Activated CD4-positive, alpha-beta T cell treated with anti-CD3 and anti-CD28 coated beads, Interleukin-2, amount 50 U/mL, for 48 hours (primary cell): ENCODE measurements around the gene DNAH14.
"Not testable (repeated sequence)": the region's sequence is repeated elsewhere in the genome, so short reads cannot be mapped to it uniquely, and the experiment has no call there.

Experiments used
- DNase-seq, 2 experiments: peaks; one replicate each; pipeline ENCODE4 v3.0.0-alpha.2; 2020

The DNAH14 gene

DNA sequence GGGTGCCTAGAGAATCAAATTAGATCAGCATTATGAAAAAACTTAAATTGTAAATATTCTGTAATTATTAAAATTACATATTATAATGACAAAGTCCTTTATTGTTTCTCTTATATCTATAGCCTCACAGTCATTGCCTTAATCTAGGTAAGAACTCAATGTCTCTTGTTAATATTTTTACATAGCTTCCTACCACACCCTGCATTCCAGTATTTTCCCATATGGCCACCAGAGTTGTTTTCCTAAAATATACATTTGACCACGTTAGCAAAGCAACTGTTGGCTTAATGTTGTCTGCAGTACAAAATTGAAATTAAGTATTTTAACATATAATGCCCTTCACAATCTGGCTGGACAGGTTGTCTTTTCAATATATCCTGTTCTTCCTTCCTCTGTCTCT, 230.3 kb downstream of the DNAH14 start:
- DNase-seq = no peak

DNA sequence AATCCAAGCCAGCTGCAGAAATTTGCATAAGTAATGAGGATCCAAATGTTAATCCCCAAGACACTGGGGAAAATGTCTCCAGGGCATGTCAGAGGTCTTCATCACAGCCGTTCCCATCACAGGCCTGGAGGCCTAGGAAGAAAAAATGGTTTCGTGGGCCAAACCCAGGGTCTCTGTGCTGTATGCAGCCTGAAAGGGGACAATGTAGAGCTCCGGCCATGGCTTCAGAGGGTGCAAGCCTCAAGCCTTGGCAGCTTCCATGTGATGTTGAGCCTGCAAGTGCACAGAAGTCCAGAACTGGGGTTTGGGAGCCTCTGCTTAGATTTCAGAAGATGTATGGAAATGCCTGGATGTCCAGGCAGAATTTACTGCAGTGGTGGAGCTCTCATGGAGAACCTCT, 247.9 kb downstream of the DNAH14 start:
- not testable (repeated sequence) for DNase-seq

DNA sequence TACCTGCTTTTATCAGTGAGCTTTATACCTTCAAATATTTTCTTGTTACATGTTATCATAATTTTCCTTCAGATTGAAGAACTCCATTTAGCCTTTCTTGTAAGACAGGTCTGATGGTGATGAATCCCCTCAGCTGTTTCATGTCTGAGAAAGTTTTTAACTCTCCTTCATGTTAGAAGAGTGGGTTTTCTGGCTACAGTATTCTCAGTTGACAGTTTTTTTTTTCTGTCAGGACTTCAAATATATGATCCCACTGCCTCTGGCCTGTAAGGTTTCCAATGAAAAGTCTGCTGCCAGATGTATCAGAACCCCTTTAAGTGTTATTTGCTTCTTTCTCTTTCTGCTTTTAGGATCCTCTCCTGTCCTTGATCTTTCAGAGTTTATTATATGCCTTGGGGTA, 250.2 kb downstream of the DNAH14 start:
- no peak for DNase-seq

DNA sequence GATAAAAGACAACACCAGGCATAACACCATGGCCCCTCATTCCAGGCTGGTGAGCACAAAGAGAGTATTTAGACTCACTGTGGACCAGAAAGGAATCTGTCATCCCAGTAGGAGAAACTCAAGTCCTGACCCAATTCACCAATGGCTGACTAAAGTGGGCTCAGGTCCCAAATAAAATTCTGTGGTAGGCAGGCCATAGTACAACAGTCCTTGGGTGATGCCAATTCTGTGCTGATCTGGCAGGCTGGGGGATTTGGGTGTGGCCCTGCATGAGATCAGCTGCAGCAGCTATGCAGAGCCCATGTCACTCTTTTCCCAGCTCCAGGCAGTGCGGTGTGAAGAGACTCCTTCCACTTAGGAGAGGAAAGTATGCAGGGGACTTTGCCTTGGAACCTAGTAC, 253.2 kb downstream of the DNAH14 start:
- DNase-seq = no peak

DNA sequence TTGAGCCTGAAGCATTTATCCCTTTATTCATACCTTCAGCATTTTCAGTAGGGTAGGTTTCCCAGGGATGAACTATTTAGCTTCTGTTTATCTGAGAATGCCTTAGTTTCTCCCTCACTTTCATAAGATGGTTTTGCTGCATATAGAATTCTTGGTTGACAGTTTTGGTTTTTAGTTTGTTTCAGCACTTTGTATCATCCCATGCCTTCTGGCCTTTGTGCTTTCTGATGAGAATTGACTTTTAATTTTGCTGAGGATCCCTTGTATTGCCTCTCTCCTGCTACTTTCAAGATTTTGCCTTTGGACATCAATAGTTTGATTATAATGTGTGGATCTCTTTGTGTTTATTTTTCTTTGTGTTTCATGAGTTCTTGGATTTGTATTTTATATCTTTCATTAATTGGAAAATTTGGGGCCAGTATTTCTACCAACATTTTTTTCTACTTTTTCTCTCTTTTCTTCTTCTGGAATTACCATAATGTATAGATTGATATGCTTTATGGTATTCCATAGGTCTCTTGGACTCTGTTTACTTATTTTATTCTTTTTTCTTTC, 261.8 kb downstream of the DNAH14 start:
- DNase-seq = no peak

DNA sequence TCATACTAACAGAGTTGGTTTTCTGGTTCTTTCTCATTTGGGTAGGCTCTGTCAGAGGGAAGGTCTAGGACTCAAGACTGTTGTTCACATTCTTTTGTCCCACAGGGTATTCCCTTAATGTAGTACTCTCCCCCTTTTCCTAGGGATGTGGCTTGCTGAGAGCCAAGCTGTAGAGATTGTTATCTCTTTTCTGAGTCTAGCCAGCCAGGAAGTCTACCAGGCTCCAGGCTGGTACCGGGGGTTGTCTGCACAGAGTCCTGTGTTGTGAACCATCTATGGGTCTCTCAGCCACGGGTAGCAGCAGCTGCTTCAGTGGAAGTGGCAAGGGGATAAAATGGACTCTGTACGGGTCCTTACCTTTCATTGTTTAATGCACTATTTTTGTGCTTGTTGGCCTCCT, 272.0 kb downstream of the DNAH14 start:
- DNase-seq = no peak

DNA sequence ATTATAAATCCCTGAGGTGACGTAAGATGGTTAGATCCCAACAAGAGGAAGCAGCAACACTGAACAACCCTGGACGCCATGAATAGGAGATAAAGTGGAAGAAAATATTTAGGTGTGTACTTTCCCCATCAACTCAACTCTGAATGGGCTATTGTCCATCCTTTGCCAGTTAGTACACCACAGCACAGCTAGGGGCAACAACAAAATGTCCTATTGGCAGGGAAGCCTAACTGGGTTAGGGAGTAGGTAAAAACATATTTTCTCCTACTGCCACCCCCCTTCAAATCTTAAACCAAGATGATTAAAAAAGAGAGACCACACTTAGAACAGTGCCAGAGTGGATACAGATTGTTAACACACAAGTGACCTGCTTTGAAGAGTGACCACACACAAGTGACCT, 278.3 kb downstream of the DNAH14 start:
- DNase-seq = no peak

DNA sequence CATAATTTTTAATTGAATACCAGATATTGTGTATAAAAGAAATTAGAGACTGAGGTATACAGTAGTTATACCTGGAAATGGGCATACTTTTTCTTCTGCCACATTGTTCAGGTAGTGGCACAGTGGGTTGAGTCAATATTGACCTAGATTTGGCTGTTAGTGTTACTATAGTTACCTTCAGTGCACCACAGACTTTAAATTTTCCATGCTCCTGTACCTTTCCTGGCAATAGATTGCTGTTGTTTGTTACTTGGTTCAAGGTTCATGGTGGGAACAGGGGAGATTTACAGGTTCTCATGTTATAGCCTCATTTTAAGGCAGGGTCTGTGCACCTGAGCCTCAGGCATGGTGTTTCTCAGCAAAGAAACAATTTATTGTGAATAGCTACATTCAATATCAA, 279.7 kb downstream of the DNAH14 start:
- DNase-seq = no peak

DNA sequence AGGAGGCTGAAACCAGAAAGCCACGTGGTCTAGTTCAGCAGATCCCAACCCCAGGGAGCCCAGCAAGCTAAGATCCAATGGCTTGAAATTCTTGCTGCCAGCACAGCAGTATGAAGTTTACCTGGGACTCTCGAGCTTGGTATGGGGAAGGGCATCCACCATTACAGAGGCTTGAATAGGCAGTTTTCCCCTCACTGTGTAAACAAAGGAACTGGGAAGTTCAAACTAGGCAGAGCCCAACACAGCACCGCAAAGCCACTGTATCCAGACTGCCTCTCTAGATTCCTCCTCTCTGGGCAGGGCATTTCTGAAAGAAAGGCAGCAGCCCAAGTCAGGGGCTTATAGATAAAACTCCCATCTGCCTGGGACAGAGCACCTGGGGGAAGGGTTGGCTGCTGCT, 280.7 kb downstream of the DNAH14 start:
- not testable (repeated sequence) for DNase-seq

DNA sequence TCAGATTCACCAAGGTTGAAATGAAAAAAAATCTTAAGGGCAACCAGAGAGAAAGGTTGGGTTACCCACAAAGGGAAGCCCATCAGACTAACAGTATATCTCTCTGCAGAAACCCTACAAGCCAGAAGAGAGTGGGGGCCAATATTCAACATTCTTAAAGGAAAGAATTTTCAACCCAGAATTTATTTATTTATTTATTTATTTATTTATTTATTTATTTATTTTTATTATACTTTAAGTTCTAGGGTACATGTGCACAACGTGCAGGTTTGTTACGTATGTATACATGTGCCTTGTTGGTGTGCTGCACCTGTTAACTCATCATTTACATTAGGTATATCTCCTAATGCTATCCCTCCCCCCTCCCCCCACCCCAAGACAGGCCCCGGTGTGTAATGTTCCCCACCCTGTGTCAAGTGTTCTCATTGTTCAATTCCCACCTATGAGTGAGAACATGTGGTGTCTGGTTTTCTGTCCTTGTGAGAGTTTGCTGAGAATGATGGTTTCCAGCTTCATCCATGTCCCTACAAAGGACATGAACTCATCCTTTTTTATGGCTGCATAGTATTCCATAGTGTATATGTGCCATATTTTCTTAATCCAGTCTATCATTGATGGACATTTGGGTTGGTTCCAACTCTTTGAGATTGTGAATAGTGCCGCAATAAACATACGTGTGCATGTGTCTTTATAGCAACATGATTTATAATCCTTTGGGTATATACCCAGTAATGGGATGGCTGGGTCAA, 282.4 kb downstream of the DNAH14 start:
- not testable (repeated sequence) for DNase-seq

DNA sequence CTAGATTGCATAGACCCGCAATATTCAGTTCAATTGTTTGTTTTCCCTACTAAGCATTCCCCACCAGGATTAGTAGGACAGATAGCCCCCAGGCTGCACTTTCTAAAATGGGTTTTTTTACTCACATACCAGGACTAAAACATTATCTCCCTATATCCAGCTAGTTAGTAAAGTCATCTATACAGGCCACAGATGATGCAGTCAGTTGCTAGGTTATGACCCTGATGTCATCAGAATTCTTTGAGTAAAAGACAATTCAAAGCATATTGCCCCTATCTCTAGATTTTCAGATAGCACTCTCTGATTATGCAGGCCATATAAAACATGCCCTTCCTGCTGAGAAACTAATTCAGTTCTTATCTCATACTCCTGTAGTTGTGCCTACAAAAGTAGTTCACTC, 294.8 kb downstream of the DNAH14 start:
- DNase-seq = no peak

DNA sequence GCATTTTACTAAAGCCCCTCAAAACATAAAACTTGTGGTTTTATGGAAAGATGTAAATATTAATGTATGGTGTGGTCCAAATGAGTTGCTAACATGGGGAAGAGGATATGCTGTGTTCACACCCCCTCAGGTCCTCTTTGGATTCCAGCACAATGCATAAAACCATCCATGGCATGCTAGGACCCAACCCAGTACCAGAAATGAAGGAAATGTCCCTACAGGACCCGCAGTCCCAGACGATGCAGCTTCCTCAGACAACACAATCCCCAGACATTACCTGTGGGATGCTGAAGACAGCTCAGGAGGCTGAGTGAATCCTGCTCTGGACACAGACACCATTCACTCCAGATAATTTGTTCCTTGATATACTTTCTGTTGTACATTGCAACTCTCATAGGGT, 296.2 kb downstream of the DNAH14 start:
- DNase-seq = no peak

DNA sequence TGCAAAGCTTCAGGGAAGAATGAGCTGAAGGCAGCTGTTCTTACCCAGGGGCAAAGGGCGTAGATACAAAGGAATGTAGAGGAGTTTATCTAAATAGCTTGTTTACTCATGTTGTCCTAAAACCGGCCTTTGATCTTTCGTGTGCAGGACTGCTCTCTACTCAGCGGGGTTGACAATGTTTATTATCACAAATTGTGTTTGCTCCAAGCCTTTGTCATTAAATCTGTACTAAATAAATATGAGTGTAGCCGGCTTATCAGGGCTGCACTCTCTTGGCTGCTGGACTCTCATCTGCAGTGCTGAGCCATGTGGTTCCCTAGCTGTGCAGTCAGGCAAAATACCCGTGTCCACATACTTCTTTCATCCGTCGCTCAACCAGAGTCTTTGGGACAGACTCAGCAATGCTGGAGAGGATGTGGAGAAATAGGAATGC, 299.4 kb downstream of the DNAH14 start:
- DNase-seq = no peak

DNA sequence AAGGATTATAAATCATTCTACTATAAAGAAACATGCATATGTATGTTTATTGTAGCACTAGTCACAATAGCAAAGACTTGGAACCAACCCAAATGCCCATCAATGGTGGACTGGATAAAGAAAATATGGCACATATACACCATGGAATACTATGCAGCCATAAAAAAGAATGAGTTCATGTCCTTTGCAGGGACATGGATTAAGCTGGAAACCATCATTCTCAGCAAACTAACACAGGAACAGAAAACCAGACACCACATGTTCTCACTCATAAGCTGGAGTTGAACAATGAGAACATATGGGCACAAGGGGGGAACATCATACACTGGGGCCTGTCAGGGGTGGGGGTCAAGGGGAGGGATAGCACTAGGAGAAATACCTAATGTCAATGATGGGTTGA, 300.0 kb downstream of the DNAH14 start:
- DNase-seq = not testable (repeated sequence)

DNA sequence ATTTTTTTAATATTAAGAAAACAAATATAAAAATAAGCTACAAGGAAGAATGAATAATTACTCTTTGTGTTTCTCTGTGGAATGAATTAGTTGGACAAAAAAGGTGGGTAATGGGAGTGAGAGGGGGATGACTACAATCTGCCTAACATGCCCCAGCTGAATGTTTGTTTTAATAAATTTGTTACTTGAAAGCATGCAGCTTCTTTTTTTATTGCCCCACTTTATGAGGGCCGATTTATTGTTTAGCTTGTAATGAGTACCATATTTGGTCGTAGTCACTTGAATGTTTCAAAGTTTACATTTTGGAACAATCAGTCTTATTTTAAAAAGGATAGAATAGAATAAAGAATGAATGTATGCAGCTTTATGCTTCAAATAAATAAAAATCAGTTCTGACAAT, 301.0 kb downstream of the DNAH14 start:
- no peak for DNase-seq

DNA sequence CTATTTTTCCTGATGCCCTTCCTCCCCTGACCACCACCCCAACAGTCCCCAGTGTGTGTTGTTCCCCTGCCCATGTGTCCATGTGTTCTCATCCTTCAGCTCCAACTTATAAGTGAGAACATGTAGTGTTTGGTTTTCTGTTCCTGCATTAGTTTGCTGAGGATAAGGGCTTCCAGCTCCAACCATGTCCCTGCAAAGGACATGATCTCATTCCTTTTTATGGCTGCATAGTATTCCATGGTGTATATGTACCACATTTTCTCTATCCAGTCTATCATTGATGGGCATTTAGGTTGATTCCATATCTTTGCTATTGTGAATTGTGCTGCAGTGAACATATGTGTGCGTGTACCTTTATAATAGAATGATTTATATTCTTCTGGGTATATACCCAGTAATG, 303.5 kb downstream of the DNAH14 start:
- not testable (repeated sequence) for DNase-seq

DNA sequence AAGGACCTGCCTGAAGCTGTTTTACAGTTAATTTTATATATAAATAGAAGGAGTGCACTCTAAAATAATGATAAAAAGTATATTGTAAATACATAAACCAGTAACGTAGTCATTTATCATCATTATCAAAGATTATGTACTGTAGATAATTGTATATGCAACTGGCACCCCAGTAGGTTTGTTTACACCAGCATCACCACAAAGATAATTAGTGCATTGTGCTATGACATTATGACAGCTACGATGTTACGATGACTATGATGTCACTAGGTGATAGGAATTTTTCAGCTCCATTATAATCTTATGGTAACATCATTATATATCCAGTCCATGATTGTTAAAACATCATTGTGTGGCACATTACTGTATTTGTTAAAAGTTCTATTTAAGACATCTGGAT, 313.1 kb downstream of the DNAH14 start:
- no peak for DNase-seq

DNA sequence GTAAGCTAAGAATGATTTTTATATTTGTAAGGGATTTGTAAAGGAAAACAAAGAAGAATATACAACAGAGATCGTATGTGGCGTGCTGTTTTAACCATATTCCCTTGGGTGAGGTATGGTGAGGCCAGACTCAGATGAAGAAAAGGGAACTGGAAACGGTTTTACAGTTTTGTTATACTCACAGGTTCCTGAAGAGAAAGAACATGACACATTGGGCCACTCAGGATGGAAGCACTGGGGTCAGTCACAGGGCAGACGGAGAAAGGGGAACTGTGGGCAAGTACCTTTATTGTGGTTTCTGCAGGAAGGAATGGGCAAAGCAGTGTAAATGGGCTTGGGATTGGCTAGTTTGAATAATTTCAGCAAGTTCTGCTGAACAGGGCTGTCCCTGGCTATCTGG, 321.0 kb downstream of the DNAH14 start:
- no peak for DNase-seq

DNA sequence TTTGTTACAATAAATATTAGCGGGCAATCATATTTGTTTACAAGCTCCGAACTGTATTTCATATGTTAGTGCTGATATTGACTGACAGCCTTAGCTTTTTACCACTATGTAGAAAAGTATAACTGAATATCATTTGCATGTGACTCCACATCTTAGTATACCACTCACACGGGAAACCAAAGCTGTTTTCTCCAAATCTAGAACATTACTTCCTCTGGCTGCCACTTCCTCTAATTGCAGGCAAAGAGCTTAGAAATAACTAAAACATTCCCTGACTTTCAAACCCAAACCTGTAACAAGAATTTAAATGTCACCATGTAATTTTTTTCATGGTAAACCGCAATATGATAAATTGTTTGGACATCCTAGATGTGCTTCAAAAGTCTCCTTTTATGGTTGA, 323.7 kb downstream of the DNAH14 start:
- DNase-seq = no peak

DNA sequence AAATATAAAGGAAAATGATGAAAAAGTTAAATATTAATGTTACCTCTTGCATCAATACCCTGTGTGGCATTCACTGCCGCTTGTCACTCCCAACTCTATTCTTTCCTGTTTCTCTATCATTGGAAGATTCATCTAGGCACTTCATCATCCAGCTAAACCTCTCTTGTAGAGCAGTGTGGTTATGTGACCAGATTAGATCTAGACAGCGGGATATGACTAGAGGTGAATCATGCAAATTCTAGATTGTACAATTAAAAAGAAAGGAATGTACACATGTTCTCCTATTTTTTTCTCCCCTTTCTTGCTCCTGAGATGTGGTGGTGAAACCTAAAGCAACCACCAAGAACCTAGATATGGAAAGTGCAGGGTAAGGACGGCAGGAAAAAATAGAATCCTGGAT, 324.3 kb downstream of the DNAH14 start:
- DNase-seq = no peak

DNA sequence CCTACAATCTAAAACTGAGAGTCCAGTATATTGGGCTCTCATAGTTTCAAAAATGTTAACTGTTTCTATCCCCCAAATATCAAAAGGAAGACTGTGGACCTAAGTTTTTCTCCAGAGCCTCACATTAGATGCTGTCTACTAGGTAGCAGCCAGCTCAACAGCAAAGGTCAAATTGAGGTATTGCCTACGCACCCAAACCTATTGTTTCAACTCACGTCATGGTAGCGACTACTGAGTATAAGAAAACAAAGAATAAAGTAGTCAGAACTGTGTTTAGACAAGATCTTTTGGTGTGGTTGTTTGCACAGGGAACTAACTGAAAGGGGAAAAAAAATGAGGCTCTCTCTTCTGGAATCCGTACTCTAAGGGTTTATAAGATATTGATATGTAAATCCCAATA, 325.2 kb downstream of the DNAH14 start:
- no peak for DNase-seq

DNA sequence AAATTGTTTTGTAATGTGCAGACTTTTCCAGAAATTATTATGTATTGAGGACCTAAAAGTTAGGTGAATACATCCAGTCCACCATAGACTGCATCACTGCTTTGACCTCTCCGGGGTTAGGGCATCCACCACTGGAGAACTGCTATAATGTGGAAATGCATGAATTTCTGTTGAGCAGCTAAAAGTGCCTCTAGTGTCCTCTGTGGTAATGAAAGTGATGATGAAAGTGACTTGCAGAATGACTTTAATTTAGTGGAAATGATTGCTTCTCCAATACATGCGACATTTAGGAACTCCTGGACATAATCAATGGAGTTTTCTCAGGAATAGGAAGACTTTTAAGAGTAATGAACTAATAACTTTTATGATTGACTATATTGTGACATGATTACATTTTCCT, 327.6 kb downstream of the DNAH14 start:
- DNase-seq = no peak

DNA sequence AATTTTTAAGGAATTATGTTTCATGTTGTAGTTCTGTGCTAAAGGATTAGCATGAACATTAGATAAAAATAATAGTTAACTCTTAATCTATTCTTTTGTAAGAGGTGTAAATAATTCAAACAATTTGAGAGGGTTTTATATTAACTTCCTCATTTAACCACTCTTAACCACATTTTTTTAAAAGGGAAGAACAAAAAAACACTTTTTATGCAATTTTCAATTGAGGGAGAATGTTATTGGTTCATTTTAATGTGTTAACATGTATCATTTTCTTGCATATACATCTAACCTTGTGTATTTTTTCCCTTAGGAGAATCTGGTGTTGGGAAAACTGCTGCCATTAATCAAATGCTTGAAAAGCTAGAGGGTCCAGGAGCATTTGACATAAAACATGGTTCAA, 329.3 kb downstream of the DNAH14 start:
- DNase-seq = no peak

DNA sequence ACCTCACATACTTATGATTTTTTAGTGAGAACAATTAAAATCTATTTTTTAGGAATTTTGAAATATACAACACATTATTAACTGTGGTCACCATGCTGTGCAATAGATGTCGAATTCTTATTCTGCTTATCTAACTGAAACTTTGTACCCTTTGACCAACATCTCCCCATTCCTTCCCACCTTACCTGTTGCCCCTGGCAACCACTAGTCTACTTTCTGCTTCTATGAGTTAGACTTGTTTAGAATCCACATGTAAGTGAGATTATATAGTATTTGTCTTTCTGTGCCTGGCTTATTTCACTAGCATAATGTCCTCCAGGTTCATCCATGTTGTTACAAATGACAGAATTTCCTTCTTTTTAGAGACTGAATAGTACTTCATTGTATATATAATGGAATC, 330.1 kb downstream of the DNAH14 start:
- no peak for DNase-seq

DNA sequence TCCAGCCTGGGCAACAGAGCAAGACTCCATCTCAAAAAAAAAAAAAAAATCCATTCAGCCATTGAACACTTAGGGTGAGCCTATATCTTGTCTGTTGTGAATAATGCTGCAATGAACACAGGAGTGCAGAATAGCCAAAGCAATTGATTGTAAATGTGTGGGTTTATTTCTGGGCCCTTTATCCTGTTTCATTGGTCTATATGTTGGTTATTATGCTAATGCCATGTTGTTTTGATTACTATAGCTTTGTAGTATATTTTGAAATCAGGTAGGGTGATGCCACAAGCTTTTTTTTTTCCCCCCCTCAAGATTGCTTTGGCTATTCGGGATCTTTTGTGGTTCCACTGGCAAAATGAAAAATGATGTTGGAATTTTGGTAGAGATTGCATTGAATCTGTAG, 330.8 kb downstream of the DNAH14 start:
- no peak for DNase-seq
